GM15510 (cell line): ENCODE data around the gene CLEC16A.

ENCODE experiments used
- POLR2A ChIP-seq: IDR thresholded peaks from 3 replicates; pipeline ENCODE4 v1.6.1; 2011; ENCODE audit warnings: borderline replicate concordance; ENCODE audit not compliant: insufficient read length; ENCODE audit errors: extremely low read depth

CLEC16A gene

DNA sequence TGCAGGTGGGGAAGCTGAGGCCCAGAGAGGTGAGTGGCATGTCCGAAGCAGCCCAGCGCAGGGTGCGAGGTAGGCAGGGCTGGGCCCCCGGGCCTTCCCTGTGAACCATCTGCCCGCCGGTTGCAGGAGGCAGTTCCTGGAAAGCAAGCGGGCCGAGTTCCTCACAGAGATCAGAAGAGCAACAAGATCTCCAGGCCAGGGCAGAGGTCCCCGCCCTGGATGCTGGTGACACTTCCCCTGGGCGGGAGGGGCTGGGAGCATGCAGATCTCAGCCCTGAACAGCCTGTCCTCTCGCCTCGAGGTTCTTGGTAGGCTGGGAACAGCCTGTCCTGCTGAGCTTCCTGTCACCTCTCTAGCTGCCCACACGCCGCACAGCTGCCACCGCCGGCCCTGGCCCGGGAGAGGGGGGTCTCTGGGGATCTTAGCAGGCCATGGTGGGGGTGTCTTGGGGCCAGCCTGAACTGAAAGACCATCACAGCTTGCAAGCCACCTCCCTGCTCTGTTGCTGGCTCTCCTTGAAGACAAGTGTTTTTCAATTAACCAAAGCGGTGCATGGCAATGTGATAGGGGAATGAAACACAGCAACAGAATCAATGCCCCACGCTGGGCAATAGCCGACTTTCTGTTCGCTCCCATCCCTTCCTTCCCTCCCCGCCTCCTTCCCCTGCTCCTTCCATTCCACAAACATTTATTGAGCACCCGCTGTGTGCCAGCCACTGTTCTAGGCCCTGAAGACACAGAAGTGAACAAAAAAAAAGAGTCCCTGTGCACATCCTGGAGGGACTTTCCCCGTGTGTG, 279.9 kb downstream of the CLEC16A start:
- TF ChIP-seq POLR2A = peak; percentile 34

GRCh38 chr16:11224894-11225676, 280.7 kb downstream of the CLEC16A start:
- peak; percentile 33 for TF ChIP-seq POLR2A

GRCh38 chr16:11225677-11226549, 281.5 kb downstream of the CLEC16A start:
- TF ChIP-seq POLR2A = no peak

DNA sequence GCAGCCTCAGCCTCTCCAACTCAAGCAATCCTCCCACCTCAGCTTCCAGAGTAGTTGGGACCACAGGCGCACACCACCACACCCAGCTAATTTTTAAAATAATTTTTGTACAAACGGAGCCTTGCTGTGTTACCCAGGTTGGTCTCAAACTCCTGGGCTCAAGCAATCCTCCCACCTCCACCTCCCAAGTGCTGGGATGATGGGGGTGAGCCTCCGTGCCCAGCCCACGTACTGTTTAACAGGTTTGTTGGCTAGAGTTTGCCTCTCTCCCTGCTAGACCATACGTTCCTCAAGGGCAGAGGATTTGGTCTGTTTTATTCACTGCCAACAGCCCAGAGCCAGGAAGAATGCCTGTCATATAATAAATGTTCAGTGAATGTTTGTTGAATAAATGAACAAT, 285.1 kb downstream of the CLEC16A start:
- TF ChIP-seq POLR2A = no peak

DNA sequence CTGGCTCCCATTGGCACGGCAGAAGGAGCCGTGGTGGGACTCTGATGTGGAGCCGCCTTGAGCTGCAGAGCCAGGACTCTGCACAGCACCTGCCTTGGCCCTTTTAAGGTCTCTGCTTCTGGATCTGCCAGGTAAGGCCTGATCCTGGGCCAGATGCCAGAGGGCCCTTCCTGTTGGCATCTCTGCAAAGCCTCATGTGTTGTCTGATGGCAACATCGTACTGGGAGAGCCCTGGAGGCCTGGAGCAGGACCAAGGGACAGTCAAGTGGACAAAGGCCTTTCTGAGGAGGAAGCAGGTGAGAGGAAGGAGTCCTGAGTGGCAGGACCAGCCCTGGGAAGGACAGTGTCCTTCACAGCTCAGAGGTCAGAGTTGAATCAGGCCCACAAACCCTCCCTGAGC, 285.5 kb downstream of the CLEC16A start:
- TF ChIP-seq POLR2A = no peak

GRCh38 chr16:11231367-11231970, 287.1 kb downstream of the CLEC16A start:
- TF ChIP-seq POLR2A = no peak
